Mesenchymal stem cell (in vitro differentiated cells and primary cell): ENCODE measurements around the gene GRIN3B.

Experiments used
- DNase-seq: peaks from one replicate; pipeline ENCODE4 v3.0.0-alpha.2; 2013
- H2AFZ ChIP-seq: one replicate; pipeline ENCODE4 v1.6.1; 2013; ENCODE audit warnings: low read depth, mild to moderate bottlenecking, control low read depth, inconsistent platforms, low read length, moderate library complexity
- H2AK5ac ChIP-seq: 2 replicates; pipeline ENCODE4 v1.6.1; 2013; ENCODE audit warnings: low read length, moderate library complexity, mild to moderate bottlenecking, inconsistent platforms; ENCODE audit not compliant: severe bottlenecking
- H2BK120ac ChIP-seq: one replicate; pipeline ENCODE4 v1.6.1; 2013; ENCODE audit warnings: low read depth, mild to moderate bottlenecking, inconsistent platforms, low read length, moderate library complexity
- H2BK12ac ChIP-seq, 2 experiments: one replicate each; pipeline ENCODE4 v1.6.1; 2013; ENCODE audit warnings: inconsistent platforms in 2 of 2, low read length in 2 of 2, mild to moderate bottlenecking in 2 of 2, moderate library complexity in 2 of 2, control low read depth in 1 of 2
- H2BK15ac ChIP-seq: one replicate; pipeline ENCODE4 v1.6.1; 2013; ENCODE audit warnings: mild to moderate bottlenecking, low read depth, inconsistent platforms; ENCODE audit not compliant: poor library complexity, severe bottlenecking
- H2BK5ac ChIP-seq: 2 replicates; pipeline ENCODE4 v1.6.1; 2013; ENCODE audit warnings: low read depth, mild to moderate bottlenecking, low read length, control low read depth, inconsistent platforms; ENCODE audit not compliant: poor library complexity, severe bottlenecking
- H3K14ac ChIP-seq, 2 experiments: one replicate each; pipeline ENCODE4 v1.6.1; 2013; ENCODE audit warnings: inconsistent platforms in 2 of 2, low read length in 2 of 2, control low read depth in 1 of 2, mild to moderate bottlenecking in 1 of 2, moderate library complexity in 1 of 2
- H3K18ac ChIP-seq, 2 experiments: one replicate each; pipeline ENCODE4 v1.6.1; 2013; ENCODE audit warnings: inconsistent platforms in 2 of 2, low read length in 2 of 2, control low read depth in 1 of 2, low read depth in 1 of 2, mild to moderate bottlenecking in 1 of 2
- H3K23ac ChIP-seq, 2 experiments: one replicate each; pipeline ENCODE4 v1.6.1; 2013; ENCODE audit warnings: inconsistent platforms in 2 of 2, low read length in 2 of 2, mild to moderate bottlenecking in 2 of 2, moderate library complexity in 2 of 2, control low read depth in 1 of 2
- H3K27ac ChIP-seq: 2 replicates; pipeline ENCODE4 v1.5.1; 2013; ENCODE audit warnings: mild to moderate bottlenecking, moderate library complexity, low read length, control low read depth, inconsistent platforms; ENCODE audit not compliant: poor library complexity, severe bottlenecking
- H3K27me3 ChIP-seq, 2 experiments: 2 replicates each; pipeline versions ENCODE4 v1.6.1 to v1.7.0; 2013; ENCODE audit warnings: low read length in 2 of 2, mild to moderate bottlenecking in 2 of 2, moderate library complexity in 2 of 2, control low read depth in 1 of 2, inconsistent platforms in 1 of 2; ENCODE audit not compliant: control insufficient read depth in 1 of 2, insufficient read depth in 1 of 2
- H3K36me3 ChIP-seq, 2 experiments: 2 replicates each; pipeline versions ENCODE4 v1.6.1 to v1.7.0; 2013; ENCODE audit warnings: low read length in 2 of 2, control low read depth in 1 of 2, inconsistent platforms in 1 of 2, low read depth in 1 of 2, mild to moderate bottlenecking in 1 of 2; ENCODE audit not compliant: insufficient read depth in 2 of 2, control insufficient read depth in 1 of 2
- H3K4ac ChIP-seq, 2 experiments: one replicate each; pipeline ENCODE4 v1.6.1; 2013; ENCODE audit warnings: inconsistent platforms in 2 of 2, low read length in 2 of 2, mild to moderate bottlenecking in 2 of 2, moderate library complexity in 2 of 2, control low read depth in 1 of 2, low read depth in 1 of 2
- H3K4me1 ChIP-seq: 2 replicates; pipeline ENCODE4 v1.6.1; 2013; ENCODE audit warnings: low read depth, low read length, control low read depth; ENCODE audit not compliant: control insufficient read depth, insufficient read depth
- H3K4me2 ChIP-seq: 2 replicates; pipeline ENCODE4 v1.6.1; 2013; ENCODE audit warnings: low read length, mild to moderate bottlenecking, inconsistent platforms; ENCODE audit not compliant: poor library complexity, severe bottlenecking
- H3K4me3 ChIP-seq, 2 experiments: 2 replicates each; pipeline versions ENCODE4 v1.5.1 to v1.7.0; 2013; ENCODE audit warnings: low read length in 2 of 2, mild to moderate bottlenecking in 2 of 2, control low read depth in 1 of 2, low read depth in 1 of 2; ENCODE audit not compliant: insufficient read depth in 1 of 2
- H3K79me1 ChIP-seq: replicated peaks from 2 replicates; pipeline ENCODE4 v1.6.1; 2013; ENCODE audit warnings: mild to moderate bottlenecking, control low read depth, low read length, inconsistent platforms; ENCODE audit not compliant: poor library complexity, severe bottlenecking
- H3K9ac ChIP-seq: 2 replicates; pipeline ENCODE4 v1.7.0; 2013; ENCODE audit warnings: mild to moderate bottlenecking, low read length, moderate library complexity
- H3K9me3 ChIP-seq: 2 replicates; pipeline ENCODE4 v1.7.0; 2013; ENCODE audit warnings: mild to moderate bottlenecking, low read length; ENCODE audit not compliant: control insufficient read depth
- H4K8ac ChIP-seq: one replicate; pipeline ENCODE4 v1.6.1; 2013; ENCODE audit warnings: inconsistent platforms, mild to moderate bottlenecking, low read length, moderate library complexity
- H4K91ac ChIP-seq: one replicate; pipeline ENCODE4 v1.6.1; 2013; ENCODE audit warnings: mild to moderate bottlenecking, low read length, inconsistent platforms
- WGBS: methylation state at CpG from one replicate; pipeline ENCODE4 v1.1.7; 2013; ENCODE audit warnings: mixed read lengths; 5-methylcytosine and 5-hydroxymethylcytosine counted together

Gene GRIN3B

DNA sequence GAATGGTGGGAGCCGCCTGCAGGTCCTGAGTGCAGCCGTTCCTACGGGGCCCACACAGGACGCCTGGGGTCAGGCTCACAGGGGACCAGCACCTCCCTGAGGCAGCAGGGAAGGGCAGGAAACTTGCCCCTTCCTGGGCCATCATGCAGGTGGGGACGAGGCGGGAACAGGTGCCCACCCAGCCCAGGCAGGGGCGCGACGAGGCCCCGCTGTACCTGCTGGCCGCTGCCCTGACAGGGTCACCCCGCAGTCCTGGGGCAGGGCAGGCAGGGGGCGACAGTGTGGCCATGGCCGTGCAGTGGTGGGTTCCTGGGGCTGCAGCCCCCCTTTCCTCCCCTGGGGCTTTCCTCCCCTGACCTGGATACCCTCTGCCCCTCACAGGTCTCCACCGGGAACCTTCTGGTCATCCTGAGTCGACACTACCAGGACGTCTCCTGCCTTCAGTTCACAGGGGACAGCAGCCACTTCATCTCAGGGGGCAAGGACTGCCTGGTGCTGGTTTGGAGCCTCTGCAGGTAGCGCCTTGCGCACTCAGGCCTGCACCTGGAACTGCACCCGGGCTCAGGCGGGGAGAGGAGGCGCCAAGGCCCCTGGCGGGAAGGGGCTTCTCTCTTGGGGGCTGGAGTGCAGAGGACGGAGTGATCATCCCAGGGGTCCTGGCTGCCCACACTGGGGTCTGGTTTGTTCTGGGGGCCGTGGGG lies 10.7 kb upstream of the GRIN3B start:
- no peak overlapping the region for H3K14ac ChIP-seq
- WGBS, result 95% methylated on average over 25 of the region's 25 CpGs

DNA sequence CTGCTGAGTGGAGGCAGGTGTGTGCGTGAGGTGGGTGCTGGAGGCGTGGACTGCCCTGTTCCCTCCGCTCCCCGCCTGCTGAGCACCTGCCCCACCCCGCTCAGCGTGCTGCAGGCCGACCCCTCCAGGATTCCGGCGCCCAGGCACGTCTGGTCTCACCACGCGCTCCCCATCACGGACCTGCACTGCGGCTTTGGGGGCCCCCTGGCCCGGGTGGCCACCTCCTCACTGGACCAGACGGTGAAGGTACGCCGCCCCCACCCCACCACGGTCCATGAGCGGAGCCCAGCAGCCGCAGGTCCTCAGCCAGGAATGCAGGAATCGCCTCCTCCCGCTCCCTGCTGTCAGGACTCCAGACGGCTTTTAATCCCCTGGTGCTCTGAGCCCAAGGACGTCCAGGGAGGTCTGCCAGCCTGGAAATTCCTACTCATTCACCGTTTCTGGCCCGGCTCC lies 10.1 kb upstream of the GRIN3B start:
- no peak overlapping the region for H2BK15ac ChIP-seq
- H3K9ac ChIP-seq, result no peak overlapping the region
- H3K9me3 ChIP-seq, result no peaks in the 10 kb centered on the region
- no peak overlapping the region for H4K8ac ChIP-seq
- H2AK5ac ChIP-seq, result no peak overlapping the region
- H3K36me3 ChIP-seq, result peaks cover 30 to 88% of the 10 kb centered on the region in 2 experiments
- H2BK5ac ChIP-seq, result no peak overlapping the region
- H3K79me1 ChIP-seq, result peaks cover 9% of the 10 kb centered on the region
- H3K14ac ChIP-seq, result no peak overlapping the region
- H3K27ac ChIP-seq, result no peak overlapping the region
- H3K4me2 ChIP-seq, result no peak overlapping the region
- no peak overlapping the region for H4K91ac ChIP-seq
- no peak overlapping the region for H2BK12ac ChIP-seq
- no peak for DNase-seq
- no peak overlapping the region for H3K18ac ChIP-seq
- H3K4me3 ChIP-seq, result no peak overlapping the region
- peaks cover 0 to 1% of the 10 kb centered on the region in 2 experiments for H3K27me3 ChIP-seq
- WGBS, result 87% methylated on average over 27 of the region's 27 CpGs
- H2BK120ac ChIP-seq, result no peak overlapping the region
- H3K4me1 ChIP-seq, result peaks cover 50% of the 10 kb centered on the region
- H3K4ac ChIP-seq, result no peak overlapping the region
- H3K23ac ChIP-seq, result no peak overlapping the region
- H2AFZ ChIP-seq, result no peak overlapping the region

More for the DNA sequence above, 10.7 kb upstream of the GRIN3B start:
- no peak for DNase-seq
- no peak overlapping the region for H4K91ac ChIP-seq
- H3K23ac ChIP-seq, result no peak overlapping the region
- H4K8ac ChIP-seq, result no peak overlapping the region
- H3K9ac ChIP-seq, result no peak overlapping the region
- peaks cover 10% of the 10 kb centered on the region for H3K79me1 ChIP-seq
- no peak overlapping the region for H2AK5ac ChIP-seq
- H3K18ac ChIP-seq, result no peak overlapping the region
- H3K27me3 ChIP-seq, result no peaks in the 10 kb centered on the region
- peaks cover 30 to 82% of the 10 kb centered on the region in 2 experiments for H3K36me3 ChIP-seq
- H3K4me2 ChIP-seq, result no peak overlapping the region
- peaks cover 52% of the 10 kb centered on the region for H3K4me1 ChIP-seq
- H2BK5ac ChIP-seq, result no peak overlapping the region
- no peak overlapping the region for H2BK15ac ChIP-seq
- no peak overlapping the region for H2BK120ac ChIP-seq
- no peak overlapping the region for H3K4me3 ChIP-seq
- H3K9me3 ChIP-seq, result no peaks in the 10 kb centered on the region
- no peak overlapping the region for H3K4ac ChIP-seq
- no peak overlapping the region for H2BK12ac ChIP-seq
- H2AFZ ChIP-seq, result no peak overlapping the region
- no peak overlapping the region for H3K27ac ChIP-seq

DNA sequence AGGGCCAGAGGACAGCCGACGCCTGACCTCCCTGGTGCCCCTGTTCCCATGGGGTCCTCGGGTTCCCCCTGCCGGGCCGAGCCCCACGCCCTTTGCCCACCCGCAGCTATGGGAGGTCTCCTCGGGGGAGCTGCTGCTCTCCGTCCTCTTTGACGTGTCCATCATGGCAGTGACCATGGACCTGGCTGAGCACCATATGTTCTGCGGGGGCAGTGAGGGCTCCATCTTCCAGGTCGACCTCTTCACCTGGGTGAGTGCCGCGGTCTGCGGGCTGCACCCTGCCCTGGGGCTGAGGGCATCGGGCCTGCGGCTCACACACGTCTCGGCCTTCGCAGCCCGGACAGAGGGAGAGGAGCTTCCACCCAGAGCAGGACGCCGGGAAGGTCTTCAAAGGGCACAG lies 9.5 kb upstream of the GRIN3B start:
- no peak overlapping the region for H4K91ac ChIP-seq
- H3K27ac ChIP-seq, result no peak overlapping the region
- H2BK5ac ChIP-seq, result no peak overlapping the region
- H3K9me3 ChIP-seq, result no peaks in the 10 kb centered on the region
- H3K14ac ChIP-seq, result no peak overlapping the region
- peaks cover 2 to 5% of the 10 kb centered on the region in 2 experiments for H3K27me3 ChIP-seq
- H3K4me2 ChIP-seq, result no peak overlapping the region
- no peak for DNase-seq
- H3K79me1 ChIP-seq, result peaks cover 9% of the 10 kb centered on the region
- no peak overlapping the region for H3K4ac ChIP-seq
- no peak overlapping the region for H2AFZ ChIP-seq
- H3K9ac ChIP-seq, result no peak overlapping the region
- H2AK5ac ChIP-seq, result no peak overlapping the region
- peaks cover 30 to 91% of the 10 kb centered on the region in 2 experiments for H3K36me3 ChIP-seq
- WGBS, result 95% methylated on average over 23 of the region's 23 CpGs
- no peak overlapping the region for H2BK12ac ChIP-seq
- no peak overlapping the region for H3K4me3 ChIP-seq
- no peak overlapping the region for H2BK120ac ChIP-seq
- H3K18ac ChIP-seq, result no peak overlapping the region
- peaks cover 56% of the 10 kb centered on the region for H3K4me1 ChIP-seq
- H4K8ac ChIP-seq, result no peak overlapping the region
- H2BK15ac ChIP-seq, result no peak overlapping the region
- no peak overlapping the region for H3K23ac ChIP-seq

DNA sequence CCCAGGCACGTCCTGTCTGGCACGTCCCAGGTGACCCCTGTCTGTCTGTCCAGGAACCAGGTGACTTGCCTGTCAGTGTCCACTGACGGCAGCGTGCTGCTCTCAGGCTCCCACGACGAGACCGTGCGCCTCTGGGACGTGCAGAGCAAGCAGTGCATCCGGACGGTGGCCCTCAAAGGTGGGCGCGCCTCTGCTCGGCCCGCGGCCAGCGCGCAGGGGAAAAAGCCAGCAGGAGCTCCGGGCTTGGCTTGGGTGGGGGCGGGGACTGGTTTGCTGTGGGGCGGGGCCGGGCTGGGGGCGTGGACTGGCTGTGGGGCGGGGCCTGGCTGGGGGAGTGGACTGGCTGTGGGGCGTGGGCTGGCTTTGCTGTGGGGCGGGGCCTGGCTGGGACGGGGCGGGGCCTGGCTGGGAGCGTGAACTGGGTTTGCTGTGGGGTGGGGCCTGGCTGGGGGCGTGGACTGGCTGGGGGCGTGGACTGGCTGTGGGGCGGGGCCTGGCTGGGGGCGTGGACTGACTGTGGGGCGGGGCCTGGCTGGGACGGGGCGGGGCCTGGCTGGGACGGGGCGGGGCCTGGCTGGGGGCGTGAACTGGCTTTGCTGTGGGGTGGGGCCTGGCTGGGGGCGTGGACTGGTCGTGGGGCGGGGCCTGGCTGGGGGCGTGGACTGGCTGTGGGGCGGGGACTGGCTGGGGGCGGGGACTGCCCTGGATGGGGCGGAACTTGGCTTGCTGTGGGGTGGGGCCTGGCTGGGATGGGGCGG lies 8.9 kb upstream of the GRIN3B start:
- Histone ChIP-seq H3K36me3 (peaks cover 26 to 87% of the 10 kb centered on the region in 2 experiments), H3K4ac (no peak overlapping the region), H3K4me1 (peaks cover 62% of the 10 kb centered on the region), H3K79me1 (peaks cover 9% of the 10 kb centered on the region), H2BK5ac (no peak overlapping the region), H3K14ac (no peak overlapping the region), H4K8ac (no peak overlapping the region), H2BK120ac (no peak overlapping the region), H3K27me3 (peaks cover 8 to 12% of the 10 kb centered on the region in 2 experiments), H2AFZ (no peak overlapping the region), H3K4me3 (no peak overlapping the region), H3K18ac (no peak overlapping the region), H2BK15ac (no peak overlapping the region), H4K91ac (no peak overlapping the region), H3K27ac (no peak overlapping the region), H3K9me3 (no peaks in the 10 kb centered on the region), H2AK5ac (no peak overlapping the region), H3K4me2 (no peak overlapping the region), H3K23ac (no peak overlapping the region), H3K9ac (no peak overlapping the region), H2BK12ac (no peak overlapping the region)
- WGBS, result 93% methylated on average over 26 of the region's 47 CpGs
- DNase-seq, result peak; percentile 56
